GM23248 (cell line): ENCODE data around the gene ACOD1.

Source experiments
- EZH2 ChIP-seq: fragments of 200-600 bp; sonication (generic); IDR thresholded peaks from 2 replicates; pipeline ENCODE4 v1.6.1; 2018; ENCODE audit warnings: antibody characterized with exemption, mild to moderate bottlenecking; ENCODE audit not compliant: insufficient read depth, poor library complexity, severe bottlenecking
- EZH2phosphoT487 ChIP-seq: fragments of 200-600 bp; sonication (generic); IDR thresholded peaks from 2 replicates; pipeline ENCODE4 v1.6.1; 2018; ENCODE audit warnings: antibody characterized with exemption, moderate library complexity, mild to moderate bottlenecking, low read depth; ENCODE audit not compliant: insufficient read depth

DNA sequence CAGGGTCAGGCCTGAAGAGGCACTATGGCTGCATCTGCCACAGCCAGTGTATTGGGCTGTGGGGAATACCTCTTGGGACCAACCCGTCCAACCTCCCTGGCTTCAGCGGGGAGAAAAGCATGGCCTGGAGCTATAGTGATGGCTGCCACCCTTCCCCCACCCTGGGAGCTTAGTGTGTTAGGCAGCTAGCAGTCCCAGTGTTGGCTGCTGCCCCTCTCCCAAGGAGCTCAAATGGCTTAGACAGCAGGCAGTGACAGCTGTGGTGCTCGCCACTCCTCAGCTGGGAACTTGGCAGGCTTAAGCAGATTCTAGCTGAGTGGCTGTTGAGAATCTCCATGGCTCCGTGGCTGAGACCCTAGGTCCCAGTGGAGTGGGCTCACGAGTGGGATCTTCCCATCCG, 19.7 kb downstream of the ACOD1 start:
- TF ChIP-seq EZH2 (no peak), EZH2phosphoT487 (no peak)
